Forelimb muscle (tissue), 1 donor: Measurements from ENCODE around the gene HERC4. TPM values are rescaled to one million over a fixed set of nuclear protein-coding genes. Genes with fewer than 3 reads are reported as not detected.
"Not testable (repeated sequence)": the region's sequence is repeated elsewhere in the genome, so short reads cannot be mapped to it uniquely, and the experiment has no call there.

Experiments
- DNase-seq: peaks from one replicate; pipeline ENCODE4 v3.0.0-alpha.2; 2013; ENCODE audit warnings: low read depth
- polyA plus RNA-seq: library from polyadenylated mRNA; unstranded; fragments of 120-200 nt; gene quantifications from one replicate; pipeline ENCODE4 v1.2.1, GENCODE V29; 2013; ENCODE audit not compliant: insufficient read length

The HERC4 gene
- polyA plus RNA-seq, 1 donor: 32.1 TPM

- no peak for DNase-seq
Measured at GRCh38 chr10:67883710-67884312, 191.3 kb downstream of the HERC4 start.

GRCh38 chr10:67878133-67878532, 196.9 kb downstream of the HERC4 start:
- no peak for DNase-seq

DNA sequence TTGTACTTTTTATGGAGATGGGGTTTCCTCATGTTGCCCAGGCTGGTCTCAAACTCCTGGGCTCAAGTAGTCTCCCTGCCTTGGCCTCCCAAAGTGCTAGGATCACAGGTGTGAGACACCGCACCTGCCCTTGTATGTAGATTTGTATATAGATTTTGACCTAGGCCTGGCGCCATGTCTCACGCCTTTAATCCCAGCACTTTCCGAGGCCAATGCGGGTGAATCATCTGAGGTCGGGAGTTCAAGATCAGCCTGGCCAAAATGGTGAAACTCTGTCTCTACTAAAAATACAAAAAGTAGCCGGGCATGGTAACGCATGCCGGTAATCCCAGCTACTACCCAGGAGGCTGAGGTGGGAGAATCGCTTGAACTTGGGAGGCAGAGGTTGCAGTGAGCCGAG, 197.7 kb downstream of the HERC4 start:
- not testable (repeated sequence) for DNase-seq

GRCh38 chr10:67875340-67876238, 199.5 kb downstream of the HERC4 start:
- no peak for DNase-seq

Other genes with a start within 250 kb of the HERC4 start
- 5.6 TPM for gene DNAJC12, start 237.1 kb downstream of the HERC4 start, polyA plus RNA-seq
- gene SIRT1, start 190.6 kb downstream of the HERC4 start, polyA plus RNA-seq: 19.9 TPM
- 93.8 TPM for gene MYPN, start 34.2 kb upstream of the HERC4 start, polyA plus RNA-seq
- gene ATOH7, start 156.8 kb upstream of the HERC4 start, polyA plus RNA-seq: 0.15 TPM